PFSK-1 (cell line): ENCODE data around the gene RAB44.

Experiments
- FOXP2 ChIP-seq: optimal IDR thresholded peaks from 2 replicates; pipeline ENCODE3; 2011; ENCODE audit warnings: borderline replicate concordance, control low read depth, inconsistent platforms; ENCODE audit not compliant: insufficient read depth; ENCODE audit errors: extremely low read length, extremely low read depth
- POLR2AphosphoS5 ChIP-seq: IDR thresholded peaks from 2 replicates; pipeline ENCODE4 v1.6.1; 2012; ENCODE audit warnings: low read depth, mild to moderate bottlenecking, control low read depth, low read length, moderate library complexity
- REST ChIP-seq, 2 experiments: IDR thresholded peaks; 2 replicates each; pipeline versions ENCODE4 v1.6.1 to v1.8.0; 2011 to 2012; ENCODE audit warnings: low read depth in 2 of 2, low read length in 2 of 2, control low read depth in 1 of 2, inconsistent platforms in 1 of 2, mild to moderate bottlenecking in 1 of 2, moderate library complexity in 1 of 2; ENCODE audit not compliant: insufficient read depth in 1 of 2
- SIN3A ChIP-seq: IDR thresholded peaks from 2 replicates; pipeline ENCODE4 v1.6.1; 2012; ENCODE audit warnings: mild to moderate bottlenecking, low read length, moderate library complexity, borderline replicate concordance; ENCODE audit not compliant: insufficient read depth
- TAF1 ChIP-seq: IDR thresholded peaks from 2 replicates; pipeline ENCODE4 v1.6.1; 2012; ENCODE audit warnings: low read length, control low read depth, borderline replicate concordance; ENCODE audit not compliant: insufficient read depth

The RAB44 gene

GRCh38 chr6:36695414-36695813, 2.2 kb upstream of the RAB44 start:
- TF ChIP-seq REST (IDR thresholded peaks at IDR 0.05; ENCODE audit: insufficient read depth in 1 of 2, low read depth in 2 of 2, low read length in 2 of 2) (no peak), POLR2AphosphoS5 (no peak), TAF1 (no peak), SIN3A (no peak), FOXP2 (no peak)

- TF ChIP-seq TAF1 (no peak), REST (IDR thresholded peaks at IDR 0.05; ENCODE audit: insufficient read depth in 1 of 2, low read depth in 2 of 2, low read length in 2 of 2) (no peak), SIN3A (no peak), POLR2AphosphoS5 (no peak), FOXP2 (no peak)
Measured at GRCh38 chr6:36698196-36698595, 570 bp downstream of the RAB44 start.

- TF ChIP-seq REST (IDR thresholded peaks at IDR 0.05; ENCODE audit: insufficient read depth in 1 of 2, low read depth in 2 of 2, low read length in 2 of 2) = no peak
- TF ChIP-seq SIN3A = no peak
- TF ChIP-seq TAF1 = no peak
- TF ChIP-seq FOXP2 = no peak
- TF ChIP-seq POLR2AphosphoS5 = no peak
Measured at GRCh38 chr6:36698871-36699271, 1.2 kb downstream of the RAB44 start.

- TF ChIP-seq TAF1 (no peak), FOXP2 (no peak), SIN3A (no peak), REST (IDR thresholded peaks at IDR 0.05; ENCODE audit: insufficient read depth in 1 of 2, low read depth in 2 of 2, low read length in 2 of 2) (no peak), POLR2AphosphoS5 (no peak)
Measured at GRCh38 chr6:36699348-36699747, 1.7 kb downstream of the RAB44 start.

GRCh38 chr6:36700071-36700812, 2.6 kb downstream of the RAB44 start:
- TF ChIP-seq TAF1 = no peak
- no peak for TF ChIP-seq SIN3A
- TF ChIP-seq POLR2AphosphoS5 = no peak
- TF ChIP-seq REST (IDR thresholded peaks at IDR 0.05; ENCODE audit: insufficient read depth in 1 of 2, low read depth in 2 of 2, low read length in 2 of 2) = no peak
- no peak for TF ChIP-seq FOXP2
